Measurements from ENCODE around the gene GPHB5. TPM values are rescaled to one million over a fixed set of nuclear protein-coding genes. Genes with fewer than 3 reads are reported as not detected.
"Not testable (repeated sequence)": the region's sequence is repeated elsewhere in the genome, so short reads cannot be mapped to it uniquely, and the experiment has no call there.

GPHB5 gene
- total RNA-seq, 1 donor: not detected

DNA sequence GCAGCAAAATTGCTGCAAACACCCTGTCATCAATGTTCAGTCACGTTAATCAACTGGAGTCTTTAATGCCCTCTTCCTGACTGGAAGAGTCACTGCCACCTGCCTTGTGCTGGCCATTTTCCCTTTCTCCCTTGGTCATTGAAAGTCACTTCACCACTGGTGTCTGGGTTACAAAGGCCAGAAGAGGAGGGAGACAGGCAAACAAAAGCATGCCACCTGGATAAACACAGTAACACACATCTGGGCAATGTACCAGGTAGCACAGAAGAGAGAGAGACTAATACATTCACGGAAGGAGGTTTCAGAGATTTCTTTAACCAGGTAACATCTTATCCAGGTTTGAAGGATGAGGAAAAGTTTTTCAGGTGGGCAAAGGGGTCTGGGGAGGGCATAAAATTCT is 32.7 kb downstream of the GPHB5 start:
- no peak for DNase-seq (ENCODE audit: low read depth)
- H3K4me3 ChIP-seq (ENCODE audit: low read depth, low read length): no peak overlapping the region
- TF ChIP-seq, protein P1, sequence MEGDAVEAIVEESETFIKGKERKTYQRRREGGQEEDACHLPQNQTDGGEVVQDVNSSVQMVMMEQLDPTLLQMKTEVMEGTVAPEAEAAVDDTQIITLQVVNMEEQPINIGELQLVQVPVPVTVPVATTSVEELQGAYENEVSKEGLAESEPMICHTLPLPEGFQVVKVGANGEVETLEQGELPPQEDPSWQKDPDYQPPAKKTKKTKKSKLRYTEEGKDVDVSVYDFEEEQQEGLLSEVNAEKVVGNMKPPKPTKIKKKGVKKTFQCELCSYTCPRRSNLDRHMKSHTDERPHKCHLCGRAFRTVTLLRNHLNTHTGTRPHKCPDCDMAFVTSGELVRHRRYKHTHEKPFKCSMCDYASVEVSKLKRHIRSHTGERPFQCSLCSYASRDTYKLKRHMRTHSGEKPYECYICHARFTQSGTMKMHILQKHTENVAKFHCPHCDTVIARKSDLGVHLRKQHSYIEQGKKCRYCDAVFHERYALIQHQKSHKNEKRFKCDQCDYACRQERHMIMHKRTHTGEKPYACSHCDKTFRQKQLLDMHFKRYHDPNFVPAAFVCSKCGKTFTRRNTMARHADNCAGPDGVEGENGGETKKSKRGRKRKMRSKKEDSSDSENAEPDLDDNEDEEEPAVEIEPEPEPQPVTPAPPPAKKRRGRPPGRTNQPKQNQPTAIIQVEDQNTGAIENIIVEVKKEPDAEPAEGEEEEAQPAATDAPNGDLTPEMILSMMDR (IDR thresholded peaks at IDR 0.05; ENCODE audit: insufficient read depth, low read length): no peak

DNA sequence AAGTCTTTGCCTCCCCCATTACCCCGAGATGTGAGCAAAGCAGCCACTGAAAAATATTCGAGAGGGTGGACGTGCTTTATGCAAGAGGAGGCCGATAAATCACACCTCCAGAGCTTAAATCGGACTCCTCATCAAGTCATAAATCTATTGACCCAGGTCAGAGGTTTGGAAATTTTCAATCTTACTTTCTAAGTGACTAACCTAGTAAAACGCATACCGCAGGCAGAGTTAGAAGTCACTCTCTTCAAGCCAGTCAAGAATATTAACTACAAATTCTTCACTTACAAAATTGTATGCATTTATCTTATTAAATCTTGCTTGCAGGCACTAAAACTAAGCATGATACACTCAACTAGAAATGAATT is 34.9 kb downstream of the GPHB5 start:
- TF ChIP-seq, protein P1 (IDR thresholded peaks at IDR 0.05; ENCODE audit: insufficient read depth, low read length): no peak
- DNase-seq (ENCODE audit: low read depth): no peak

DNA sequence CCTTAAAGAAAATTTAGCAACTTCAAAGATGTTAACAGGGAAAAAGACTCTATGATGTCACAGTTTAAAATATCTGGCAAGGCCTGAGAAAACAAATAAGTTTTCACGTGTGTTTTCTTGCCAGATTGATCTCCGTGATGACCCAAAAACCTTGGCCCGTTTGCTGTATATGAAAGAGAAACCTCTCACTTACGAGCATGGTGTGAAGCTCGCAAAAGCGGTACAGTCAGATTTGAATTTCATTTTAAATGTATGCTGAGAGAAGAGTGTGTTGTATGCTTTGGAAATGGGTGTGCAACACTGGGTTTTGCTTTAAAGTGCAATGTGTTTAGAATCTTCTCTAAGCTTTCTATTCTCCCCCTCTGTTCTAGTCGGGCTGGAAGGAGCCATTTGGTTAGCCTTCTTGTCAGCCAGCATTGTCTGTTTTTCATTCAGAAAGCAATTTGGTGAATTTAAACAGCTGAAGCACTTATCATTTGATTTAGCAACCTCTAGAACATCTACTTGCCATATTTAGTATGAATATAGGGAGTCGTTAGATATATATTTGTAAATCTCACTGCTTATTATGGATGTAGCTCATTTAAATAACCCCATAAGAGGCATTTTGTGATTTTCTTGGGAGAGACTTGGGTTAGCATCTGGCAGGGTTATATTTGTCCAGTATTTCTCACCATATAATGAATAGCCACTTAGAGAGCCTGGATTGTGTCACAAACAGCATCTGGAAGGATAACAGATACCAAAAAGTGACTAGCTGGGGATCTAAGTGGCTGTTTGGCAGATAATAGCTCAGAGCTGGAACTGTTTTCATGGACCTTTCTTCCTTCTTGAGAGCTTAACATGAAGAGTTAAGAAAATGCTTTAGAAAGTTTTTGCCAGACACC is 35.5 kb downstream of the GPHB5 start:
- peak; percentile 26 for DNase-seq (ENCODE audit: low read depth)
- no peak overlapping the region for H3K4me3 ChIP-seq (ENCODE audit: low read depth, low read length)
- TF ChIP-seq, protein P1 (IDR thresholded peaks at IDR 0.05; ENCODE audit: insufficient read depth, low read length): no peak

More for the DNA sequence above, 34.9 kb downstream of the GPHB5 start:
- H3K4me3 ChIP-seq (ENCODE audit: low read depth, low read length): no peak overlapping the region

- DNase-seq (ENCODE audit: low read depth): not testable (repeated sequence)
These were observed 38.8 kb downstream of the GPHB5 start for GRCh38 chr14:63279933-63280332.

DNA sequence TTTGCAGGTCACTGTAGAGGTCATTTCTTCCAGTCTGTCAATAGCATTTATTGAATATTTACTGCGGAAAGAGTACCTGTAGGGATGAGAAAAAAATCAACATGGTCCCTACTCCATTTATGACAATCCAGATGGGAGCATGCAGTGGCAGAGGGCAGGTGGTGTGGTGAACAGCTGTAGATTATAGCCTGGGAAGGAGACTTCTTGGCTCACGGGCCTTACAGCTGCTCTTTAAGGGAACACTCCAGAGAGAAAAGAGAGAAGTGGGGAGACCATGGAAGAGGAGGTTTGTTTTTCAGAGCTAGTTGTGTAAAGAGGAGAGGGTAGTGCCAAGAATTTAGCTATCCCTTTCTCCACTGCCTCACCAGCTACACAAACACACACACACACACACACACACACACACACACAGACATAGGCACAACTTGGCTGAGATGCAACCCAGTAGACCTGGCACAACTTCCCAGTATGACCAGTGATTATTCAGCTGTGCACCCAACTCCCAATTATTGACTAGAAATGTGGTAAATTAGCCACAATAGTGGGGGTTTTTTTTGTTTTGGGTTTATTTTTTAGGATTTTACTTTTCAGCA is 41.0 kb downstream of the GPHB5 start:
- DNase-seq (ENCODE audit: low read depth): peak; percentile 11
- no peak overlapping the region for H3K4me3 ChIP-seq (ENCODE audit: low read depth, low read length)
- TF ChIP-seq, protein P1 (IDR thresholded peaks at IDR 0.05; ENCODE audit: insufficient read depth, low read length): no peak

More at GRCh38 chr14:63279933-63280332, 38.8 kb downstream of the GPHB5 start:
- not testable (repeated sequence) for H3K4me3 ChIP-seq (ENCODE audit: low read depth, low read length)

GRCh38 chr14:63276492-63277342 is 42.0 kb downstream of the GPHB5 start:
- TF ChIP-seq, protein P1 (IDR thresholded peaks at IDR 0.05; ENCODE audit: insufficient read depth, low read length): peak; percentile 79

GRCh38 chr14:63276016-63276415 is 42.7 kb downstream of the GPHB5 start:
- DNase-seq (ENCODE audit: low read depth): no peak
- TF ChIP-seq, protein P1 (IDR thresholded peaks at IDR 0.05; ENCODE audit: insufficient read depth, low read length): no peak
- no peak overlapping the region for H3K4me3 ChIP-seq (ENCODE audit: low read depth, low read length)

More at GRCh38 chr14:63276492-63277342, 42.0 kb downstream of the GPHB5 start:
- H3K4me3 ChIP-seq (ENCODE audit: low read depth, low read length): no peak overlapping the region
- DNase-seq (ENCODE audit: low read depth): peak; percentile 82
